ENCODE data around the gene USP6NL. TPM values are rescaled to one million over a fixed set of nuclear protein-coding genes. Genes with fewer than 3 reads are reported as not detected.
A peak's percentile ranks its signal among the peaks of the same experiment; 100 is the strongest.

Gene USP6NL
- total RNA-seq: 1 to 10 TPM in 1 of 2 experiments, under 1 TPM in 1; 0.49 to 1.1 TPM

DNA sequence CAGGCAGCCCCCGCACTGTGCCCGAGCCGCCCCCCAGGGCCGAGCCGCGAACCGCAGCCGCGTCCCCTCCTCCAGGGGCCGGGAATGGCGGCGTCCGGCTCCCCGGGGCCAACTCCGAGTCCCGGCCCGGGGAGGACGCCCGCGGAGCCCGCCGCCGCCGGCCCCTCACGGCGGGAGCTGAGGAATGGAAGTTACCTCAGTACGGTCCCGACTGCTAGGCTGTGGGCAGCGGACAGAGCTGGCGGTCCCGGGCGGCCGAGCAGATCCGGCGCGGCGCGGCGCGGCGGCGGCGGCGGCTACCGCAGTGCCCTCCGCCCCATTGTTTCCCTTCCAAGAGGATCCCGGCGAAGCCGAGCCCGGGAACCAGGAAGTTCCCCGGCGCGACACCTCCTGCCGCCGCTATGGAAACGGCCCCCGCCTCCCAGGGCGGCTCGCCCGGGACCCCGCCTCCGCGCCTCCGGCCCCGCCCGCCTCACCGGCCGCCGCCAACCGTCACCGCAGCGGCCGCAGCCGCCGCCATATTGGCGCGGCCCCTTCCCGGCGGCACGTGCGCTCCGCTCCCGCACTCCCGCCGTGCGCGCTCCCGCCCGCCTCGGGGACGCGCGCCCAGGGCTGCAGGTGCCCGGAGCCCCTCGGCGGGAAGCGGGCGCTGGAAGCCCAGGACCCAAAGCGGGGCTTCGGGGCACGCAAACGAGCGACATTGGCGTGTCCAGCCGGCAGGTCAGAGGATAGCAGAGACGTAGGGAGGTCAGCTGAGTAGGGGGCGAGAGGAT lies at the start of gene USP6NL:
TSS of gene USP6NL (minus strand) at position 403 of the 773 bp plus-strand sequence. CDS start 14,016 bp downstream, outside the sequence.
- ATAC-seq (peak; percentile 68), DNase-seq (peak; percentile 60)
- peak within 1 kb of the TSS; percentile 79 for H3K4me3 Mint-ChIP-seq
- H3K27ac Mint-ChIP-seq: peak within 1 kb of the TSS; percentile 69
- no peaks in the 10 kb centered on the region for H3K9me3 Mint-ChIP-seq (ENCODE audit: low read depth)
- peaks cover 34% of the 10 kb centered on the region for H3K4me1 Mint-ChIP-seq
- peaks cover 1% of the 10 kb centered on the region for H3K36me3 Mint-ChIP-seq
- H3K27me3 Mint-ChIP-seq: peaks cover 51% of the 10 kb centered on the region
- CTCF ChIA-PET: interaction anchor here (0.7 kb wide), 1 partner anchor 38 kb away, joined by 3 read pairs; no protein-coding TSS in a partner anchor

DNA sequence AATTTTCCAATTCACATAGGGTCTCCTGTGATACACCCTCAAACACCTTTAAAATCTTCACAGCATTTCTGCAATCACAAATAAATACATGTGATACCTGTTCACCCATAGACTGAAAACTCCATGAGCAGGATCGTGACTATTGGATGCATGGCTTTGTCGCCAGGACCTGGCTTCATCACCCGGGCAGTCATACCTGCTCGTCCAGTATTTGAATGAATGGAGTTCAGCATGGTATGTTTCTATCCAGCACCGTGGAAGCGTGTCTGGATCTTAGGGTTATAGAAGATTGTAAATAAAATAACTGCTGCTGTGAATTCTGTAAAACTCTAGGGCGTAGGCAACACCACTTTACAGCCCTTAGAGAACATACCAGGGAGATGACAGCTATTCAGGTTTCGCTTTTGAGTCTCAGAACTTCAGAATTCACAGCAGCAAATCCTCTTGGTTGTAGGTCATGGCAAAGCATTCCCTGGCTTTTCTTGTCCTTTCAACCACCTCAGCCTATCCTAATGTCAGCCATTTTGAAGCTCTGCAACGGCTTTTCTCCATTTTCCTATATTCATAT lies 47.4 kb upstream of the USP6NL start:
- ATAC-seq: no peak
- Mint-ChIP-seq H3K4me1 (peaks cover 7% of the 10 kb centered on the region), H3K36me3 (no peaks in the 10 kb centered on the region), H3K27me3 (peaks cover 14% of the 10 kb centered on the region), H3K27ac (no peak overlapping the region), H3K4me3 (no peak overlapping the region), H3K9me3 (ENCODE audit: low read depth) (no peaks in the 10 kb centered on the region)
- CTCF ChIA-PET: interaction anchor here (1.3 kb wide), 1 partner anchor 19 kb away, joined by 3 read pairs; no protein-coding TSS in a partner anchor
- no peak for DNase-seq

DNA sequence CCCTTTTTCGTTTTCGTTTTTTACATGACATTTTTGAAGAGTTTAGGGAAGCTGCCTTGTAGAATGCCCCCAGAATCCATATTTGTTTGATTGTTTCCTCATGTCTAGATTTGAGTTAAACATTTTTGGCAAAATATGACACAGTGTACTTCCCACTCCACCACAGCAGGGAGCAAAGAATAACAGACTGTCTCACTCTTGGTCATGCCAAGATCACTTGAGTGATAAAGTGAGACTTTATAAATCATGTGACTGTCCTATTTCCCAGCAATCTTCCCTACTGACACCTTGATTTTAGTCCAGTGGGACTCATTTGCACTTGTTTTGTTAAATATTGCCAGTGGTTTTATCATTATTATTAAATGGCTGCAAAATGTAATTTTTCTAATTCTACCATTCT lies 44.4 kb upstream of the USP6NL start:
- no peak overlapping the region for H3K27ac Mint-ChIP-seq
- no peaks in the 10 kb centered on the region for H3K9me3 Mint-ChIP-seq (ENCODE audit: low read depth)
- no peak for ATAC-seq
- peaks cover 17% of the 10 kb centered on the region for H3K27me3 Mint-ChIP-seq
- no peaks in the 10 kb centered on the region for H3K36me3 Mint-ChIP-seq
- H3K4me1 Mint-ChIP-seq: no peaks in the 10 kb centered on the region
- no peak overlapping the region for H3K4me3 Mint-ChIP-seq
- DNase-seq: no peak
- CTCF ChIA-PET: no interaction called here

DNA sequence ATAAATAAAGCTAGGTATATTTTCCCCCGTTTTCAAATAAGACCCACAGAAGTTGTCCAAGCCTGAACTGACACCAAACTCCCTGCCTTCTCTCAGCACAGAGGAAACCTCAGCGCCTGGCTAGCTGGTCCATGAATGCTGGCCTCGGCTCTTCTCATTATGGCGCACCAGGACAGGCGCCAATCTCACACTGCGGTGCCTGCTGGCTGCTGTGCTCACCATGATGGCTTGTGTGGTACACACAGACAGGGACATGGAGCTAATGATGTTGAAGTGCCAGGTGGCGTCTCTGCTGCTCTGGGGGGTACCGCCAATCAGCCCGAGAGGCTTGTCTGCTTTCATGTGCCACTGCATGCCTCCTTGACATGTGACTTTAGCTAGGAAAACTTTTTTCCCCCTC lies 43.2 kb upstream of the USP6NL start:
- Mint-ChIP-seq H3K9me3 (ENCODE audit: low read depth) (no peaks in the 10 kb centered on the region), H3K36me3 (no peaks in the 10 kb centered on the region), H3K27ac (no peak overlapping the region), H3K27me3 (peaks cover 13% of the 10 kb centered on the region), H3K4me1 (no peaks in the 10 kb centered on the region), H3K4me3 (no peak overlapping the region)
- DNase-seq: no peak
- CTCF ChIA-PET: no interaction called here
- no peak for ATAC-seq

DNA sequence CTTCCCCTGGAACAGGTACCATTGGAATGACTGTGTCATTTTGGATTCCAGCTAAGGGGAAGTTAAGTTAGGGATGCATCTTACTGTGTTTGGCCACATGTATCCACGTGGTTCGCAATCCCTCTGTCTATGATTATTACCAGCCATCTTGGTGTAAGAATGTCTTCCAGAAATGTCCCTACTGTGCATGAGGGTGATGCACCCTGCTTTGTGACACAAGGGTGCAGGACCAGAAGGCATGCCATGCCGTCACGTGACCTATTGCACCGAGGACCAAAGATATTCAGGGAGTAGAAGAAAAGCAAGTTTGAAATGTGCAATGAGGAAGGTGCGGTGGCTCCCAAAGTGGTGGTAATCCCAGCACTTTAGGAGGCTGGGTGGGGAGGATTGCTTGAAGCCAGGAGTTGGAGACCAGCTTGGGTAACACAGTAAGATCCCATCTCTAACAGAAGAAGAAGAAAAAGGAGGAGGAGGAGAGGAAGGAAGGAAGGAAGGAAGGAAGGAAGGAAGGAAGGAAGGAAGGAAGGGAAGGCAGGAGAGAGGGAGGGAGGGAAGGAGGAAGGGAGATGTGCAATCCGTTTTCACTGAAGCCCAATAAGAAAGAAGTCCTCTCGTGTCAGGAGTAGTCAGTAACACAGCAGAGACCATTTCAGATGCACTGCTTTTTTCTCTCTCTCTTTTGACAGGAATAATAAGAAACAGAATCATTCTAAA lies 42.5 kb upstream of the USP6NL start:
- peaks cover 13% of the 10 kb centered on the region for H3K27me3 Mint-ChIP-seq
- ATAC-seq (no peak), DNase-seq (no peak)
- CTCF ChIA-PET: interaction anchor here (1.1 kb wide), 1 partner anchor 10 kb away, joined by 3 read pairs; no protein-coding TSS in a partner anchor
- no peaks in the 10 kb centered on the region for H3K4me1 Mint-ChIP-seq
- H3K9me3 Mint-ChIP-seq (ENCODE audit: low read depth): no peaks in the 10 kb centered on the region
- no peak overlapping the region for H3K27ac Mint-ChIP-seq
- H3K4me3 Mint-ChIP-seq: no peak overlapping the region
- no peaks in the 10 kb centered on the region for H3K36me3 Mint-ChIP-seq

DNA sequence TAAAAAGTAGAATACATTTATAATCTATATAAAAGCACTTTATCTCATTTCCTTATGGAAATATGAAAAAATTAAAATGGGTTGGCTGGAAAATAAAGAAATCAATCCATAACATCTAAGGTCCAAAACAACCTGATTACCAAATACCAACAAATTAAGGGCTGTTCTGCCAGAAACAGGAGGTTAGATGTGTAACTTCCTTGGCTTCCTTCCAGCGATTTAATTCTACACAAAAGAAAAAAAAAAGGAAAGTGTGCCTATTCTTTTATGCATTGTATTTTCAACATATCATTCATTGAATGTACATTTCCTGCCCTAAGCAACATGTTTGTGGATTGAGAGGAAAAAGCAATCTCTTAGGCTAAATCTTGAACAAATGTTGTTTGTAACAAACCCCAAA lies 36.2 kb upstream of the USP6NL start:
- Mint-ChIP-seq H3K36me3 (no peaks in the 10 kb centered on the region), H3K9me3 (ENCODE audit: low read depth) (no peaks in the 10 kb centered on the region), H3K27ac (no peak overlapping the region), H3K4me1 (no peaks in the 10 kb centered on the region), H3K4me3 (no peak overlapping the region), H3K27me3 (peaks cover 5% of the 10 kb centered on the region)
- DNase-seq (no peak), ATAC-seq (no peak)
- CTCF ChIA-PET: no interaction called here

DNA sequence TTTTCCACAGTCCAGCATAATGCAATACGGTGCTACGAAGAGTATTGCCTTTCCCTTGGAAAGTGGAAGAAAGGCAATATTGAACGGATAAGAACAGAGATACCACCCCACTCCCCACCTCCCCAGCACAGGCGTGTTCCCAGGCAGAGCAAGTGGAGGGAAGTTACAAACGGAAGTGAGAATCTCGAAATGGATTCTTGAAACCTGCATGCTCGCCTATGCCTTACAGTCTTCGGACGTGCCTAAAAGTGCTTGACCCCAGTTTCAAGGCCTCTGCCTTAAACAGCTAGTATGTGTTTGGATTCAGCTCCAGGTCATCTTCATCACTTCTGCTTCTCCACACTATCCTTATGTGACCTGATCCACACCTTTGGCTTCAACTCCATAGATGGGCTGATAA lies 35.0 kb upstream of the USP6NL start:
- CTCF ChIA-PET: interaction anchor here (0.9 kb wide), 1 partner anchor 10 kb away, joined by 4 read pairs; no protein-coding TSS in a partner anchor
- no peak for DNase-seq
- peaks cover 8% of the 10 kb centered on the region for H3K27me3 Mint-ChIP-seq
- H3K9me3 Mint-ChIP-seq (ENCODE audit: low read depth): no peaks in the 10 kb centered on the region
- H3K36me3 Mint-ChIP-seq: no peaks in the 10 kb centered on the region
- H3K4me1 Mint-ChIP-seq: no peaks in the 10 kb centered on the region
- H3K27ac Mint-ChIP-seq: no peak overlapping the region
- H3K4me3 Mint-ChIP-seq: no peak overlapping the region
- ATAC-seq: no peak

DNA sequence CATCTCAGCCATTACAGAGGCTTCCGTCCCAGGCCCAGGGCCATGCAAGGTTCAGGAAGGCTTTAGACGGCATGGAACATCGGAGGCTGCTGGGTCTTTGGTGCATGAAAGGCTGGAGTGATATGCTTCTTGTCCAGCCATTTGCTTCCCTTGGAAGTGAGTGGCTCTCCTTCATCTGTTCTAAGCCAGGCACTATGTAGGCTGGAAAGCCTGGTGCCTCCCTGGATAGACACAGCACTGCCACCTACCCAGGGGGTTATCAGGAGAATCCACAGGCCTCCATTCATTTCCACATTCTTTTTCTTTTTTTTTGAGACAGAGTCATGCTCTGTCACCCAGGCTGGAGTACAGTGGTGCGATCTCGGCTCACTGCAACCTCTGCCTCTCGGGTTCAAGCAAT lies 31.6 kb upstream of the USP6NL start:
- DNase-seq (no peak), ATAC-seq (no peak)
- Mint-ChIP-seq H3K27me3 (peaks cover 26% of the 10 kb centered on the region), H3K27ac (no peak overlapping the region), H3K9me3 (ENCODE audit: low read depth) (no peaks in the 10 kb centered on the region), H3K4me3 (no peak overlapping the region), H3K36me3 (no peaks in the 10 kb centered on the region), H3K4me1 (no peaks in the 10 kb centered on the region)
- CTCF ChIA-PET: no interaction called here

DNA sequence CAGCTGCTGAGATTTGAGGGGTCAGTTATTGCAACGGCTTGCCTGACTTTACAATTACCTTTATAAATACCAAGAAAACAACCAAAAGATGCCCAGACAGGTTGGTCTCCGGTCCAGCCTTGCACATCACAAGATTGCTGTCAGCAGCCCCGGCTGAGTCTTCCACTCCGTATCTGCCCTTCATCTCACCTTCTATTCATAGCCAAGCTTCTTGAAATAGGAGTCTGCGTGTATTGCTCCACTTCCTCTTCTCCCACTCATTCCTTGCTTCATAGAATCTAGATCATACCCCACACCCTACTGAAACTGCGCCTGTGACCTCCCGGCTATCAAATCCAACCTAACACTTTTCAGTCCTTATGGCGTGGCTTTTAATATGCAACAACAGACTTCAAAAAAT lies 31.1 kb upstream of the USP6NL start:
- Mint-ChIP-seq H3K9me3 (ENCODE audit: low read depth) (no peaks in the 10 kb centered on the region), H3K27me3 (peaks cover 26% of the 10 kb centered on the region), H3K4me3 (no peak overlapping the region), H3K36me3 (no peaks in the 10 kb centered on the region), H3K4me1 (no peaks in the 10 kb centered on the region), H3K27ac (no peak overlapping the region)
- ATAC-seq (no peak), DNase-seq (no peak)
- CTCF ChIA-PET: no interaction called here

DNA sequence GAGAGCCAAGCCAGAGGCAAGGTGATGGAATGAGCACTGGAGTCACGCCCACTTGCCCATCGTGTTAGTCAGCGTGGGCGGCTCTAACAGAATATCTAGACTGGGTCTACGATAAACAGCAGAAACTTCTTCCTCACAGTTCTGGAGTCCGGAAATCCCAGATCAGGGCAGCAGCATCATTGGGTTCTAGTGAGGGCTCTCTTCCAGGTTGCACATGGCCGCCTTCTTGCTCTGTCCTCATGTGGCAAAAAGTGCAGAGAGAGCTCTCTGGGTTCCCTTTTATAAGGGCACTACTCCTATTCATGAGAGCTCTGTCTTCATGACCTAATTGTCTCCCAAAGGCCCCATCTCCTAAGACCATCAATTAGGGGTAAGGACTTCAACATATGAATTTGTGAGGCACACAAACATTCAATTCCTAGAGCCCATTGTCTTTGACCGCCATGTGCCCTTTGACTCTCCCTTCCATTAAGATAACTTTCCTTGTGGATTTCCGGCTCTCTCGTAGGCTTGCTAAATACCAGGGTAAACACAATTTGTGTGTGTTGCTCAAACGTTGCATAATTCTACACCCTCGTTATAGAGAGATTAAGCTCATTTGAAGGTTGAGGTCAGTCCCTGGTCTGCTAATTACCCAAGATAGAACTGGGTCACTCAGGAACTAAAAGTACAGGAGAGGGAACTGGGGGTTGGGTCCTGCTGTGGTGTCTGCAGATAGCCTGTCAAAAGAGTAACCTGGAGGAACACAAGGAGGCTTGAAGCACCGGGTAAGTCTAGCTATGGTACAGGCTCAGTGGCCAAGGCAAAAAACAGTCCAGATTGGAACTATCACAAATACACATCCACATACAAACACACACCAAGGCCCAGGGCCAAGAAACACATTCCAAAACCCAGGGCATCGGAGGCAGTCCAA lies 28.7 kb upstream of the USP6NL start:
- H3K4me1 Mint-ChIP-seq: no peaks in the 10 kb centered on the region
- H3K4me3 Mint-ChIP-seq: no peak overlapping the region
- no peak for DNase-seq
- H3K27me3 Mint-ChIP-seq: peaks cover 50% of the 10 kb centered on the region
- ATAC-seq: no peak
- peaks cover 3% of the 10 kb centered on the region for H3K36me3 Mint-ChIP-seq
- H3K27ac Mint-ChIP-seq: no peak overlapping the region
- H3K9me3 Mint-ChIP-seq (ENCODE audit: low read depth): no peaks in the 10 kb centered on the region
- CTCF ChIA-PET: no interaction called here

DNA sequence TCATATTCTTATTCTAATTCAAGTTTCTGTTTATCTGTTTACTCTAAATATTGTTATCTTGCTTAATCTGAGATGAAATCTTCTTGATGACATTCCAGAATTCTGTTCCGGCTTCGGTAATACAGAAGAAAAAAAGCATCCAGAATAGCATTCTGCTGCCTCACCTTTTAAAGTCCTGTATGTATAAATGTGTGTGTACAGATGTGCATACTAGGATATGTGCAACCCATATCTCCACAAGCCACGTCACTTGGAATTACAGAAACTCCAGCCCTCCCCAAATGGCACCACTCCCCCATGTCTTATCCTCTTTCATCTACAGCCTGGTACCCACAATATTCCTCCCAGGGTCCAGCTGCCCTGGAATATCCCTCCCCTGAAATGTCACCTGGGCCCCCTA lies 27.9 kb upstream of the USP6NL start:
- CTCF ChIA-PET: no interaction called here
- Mint-ChIP-seq H3K27ac (no peak overlapping the region), H3K4me3 (no peak overlapping the region), H3K4me1 (no peaks in the 10 kb centered on the region), H3K36me3 (peaks cover 3% of the 10 kb centered on the region), H3K27me3 (peaks cover 53% of the 10 kb centered on the region), H3K9me3 (ENCODE audit: low read depth) (no peaks in the 10 kb centered on the region)
- no peak for DNase-seq
- ATAC-seq: no peak

DNA sequence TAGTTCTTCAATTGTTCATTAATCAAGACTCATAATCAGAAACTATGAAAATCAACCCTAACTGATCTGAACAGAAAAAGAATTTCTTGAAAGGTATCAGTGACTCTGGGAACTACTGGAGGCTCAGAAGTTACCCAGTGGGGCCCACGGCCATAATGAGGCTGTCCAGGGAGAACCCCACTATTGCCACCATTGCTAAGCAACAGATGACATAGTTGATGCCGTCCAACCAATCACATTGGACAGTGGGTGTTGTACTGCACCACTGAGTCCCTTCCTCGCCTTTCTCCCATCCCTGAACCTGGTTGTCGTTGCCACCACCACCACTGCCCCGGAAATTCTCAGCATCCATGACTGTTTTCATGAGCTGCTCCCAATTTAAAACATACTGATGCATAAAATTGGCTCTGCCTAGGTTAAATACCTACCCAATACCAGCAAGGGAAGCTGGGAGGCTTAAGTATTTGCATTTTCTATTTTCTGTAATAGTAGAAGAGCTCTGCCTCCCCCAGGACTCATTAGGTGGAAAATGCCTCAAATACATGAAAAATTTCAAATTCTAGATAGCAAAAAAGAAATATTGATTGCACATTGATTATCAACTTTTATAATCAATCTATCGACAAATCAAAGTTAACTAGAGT lies 26.7 kb upstream of the USP6NL start:
- CTCF ChIA-PET: no interaction called here
- no peaks in the 10 kb centered on the region for H3K4me1 Mint-ChIP-seq
- no peaks in the 10 kb centered on the region for H3K9me3 Mint-ChIP-seq (ENCODE audit: low read depth)
- DNase-seq (no peak), ATAC-seq (no peak)
- no peak overlapping the region for H3K4me3 Mint-ChIP-seq
- peaks cover 61% of the 10 kb centered on the region for H3K27me3 Mint-ChIP-seq
- peaks cover 3% of the 10 kb centered on the region for H3K36me3 Mint-ChIP-seq
- no peak overlapping the region for H3K27ac Mint-ChIP-seq

Measured in activated CD8-positive, alpha-beta memory T cell treated with anti-CD3 and anti-CD28 coated beads, Interleukin-2, amount 10 ng/mL, durations not matched to agents 7 days and 5 days (primary cell).